Endothelial cell of umbilical vein (primary cell): Measurements from ENCODE around the gene TFAM. TPM values are rescaled to one million over a fixed set of nuclear protein-coding genes. Genes with fewer than 3 reads are reported as not detected.

Experiments used
- BruUV-seq: library from RNA; stranded (reverse); fragments of 400-500 nt; replicated peaks from 2 replicates; lab custom pipeline; 2021; lab: Mats Ljungman, UMichigan
- CTCF ChIA-PET: fragments of 300-600, 350-600 bp; sonication (Branson Sonifier 250); formaldehyde crosslinking; loops from one replicate; lab custom pipeline; 2021; ENCODE audit warnings: antibody characterized with exemption, inconsistent platforms; lab: Charles Lee
- POLR2A ChIA-PET: fragments of 300-600, 350-600 bp; sonication (Branson Sonifier 250); formaldehyde crosslinking; loops from one replicate; lab custom pipeline; 2021; ENCODE audit warnings: antibody characterized with exemption, inconsistent platforms; lab: Charles Lee
- DNase-seq: peaks from one replicate; pipeline ENCODE4 v3.0.0-alpha.2; 2011; ENCODE audit warnings: low read depth, low spot score
- FAIRE-seq: peaks from 2 replicates; lab custom pipeline; 2011; peaks lifted over from hg19 to GRCh38; lab: Jason Lieb, UNC
- H2AFZ ChIP-seq: 2 replicates; pipeline ENCODE4 v1.6.0; 2012; ENCODE audit warnings: low read depth, low read length, control low read depth, inconsistent platforms
- H3K27ac ChIP-seq: 2 replicates; pipeline ENCODE4 v1.5.1; 2011; ENCODE audit warnings: low read depth, mild to moderate bottlenecking, control low read depth, low read length, moderate library complexity; ENCODE audit not compliant: insufficient read depth
- H3K27me3 ChIP-seq, 2 experiments: 2 replicates each; pipeline versions ENCODE4 v1.6.0 to v1.6.1; 2011; ENCODE audit warnings: low read length in 2 of 2, mixed read lengths in 1 of 2; ENCODE audit not compliant: control insufficient read depth in 2 of 2, insufficient read depth in 2 of 2
- H3K36me3 ChIP-seq, 2 experiments: 2 replicates in 1 of 2; 3 replicates in 1 of 2; pipeline ENCODE4 v1.5.1; 2011; ENCODE audit warnings: low read length in 2 of 2, mild to moderate bottlenecking in 1 of 2, moderate library complexity in 1 of 2; ENCODE audit not compliant: control insufficient read depth in 2 of 2, insufficient read depth in 2 of 2; ENCODE audit errors: extremely low read depth in 1 of 2
- H3K4me1 ChIP-seq: 3 replicates; pipeline ENCODE4 v1.5.1; 2011; ENCODE audit warnings: mild to moderate bottlenecking, low read length; ENCODE audit not compliant: control insufficient read depth, insufficient read depth; ENCODE audit errors: extremely low read depth
- H3K4me2 ChIP-seq: 2 replicates; pipeline ENCODE4 v1.6.1; 2011; ENCODE audit warnings: low read length, control low read depth, mixed read lengths; ENCODE audit not compliant: insufficient read depth
- H3K4me3 ChIP-seq, 3 experiments: fragments of 200-600 bp in 1 of 3; sonication (generic), shearing (Covaris generic) in 1 of 3; replicated peaks in 1 of 3; 2 replicates each; pipeline ENCODE4 v1.5.1; 2011 to 2016; ENCODE audit warnings: control low read depth in 3 of 3, low read length in 3 of 3, mild to moderate bottlenecking in 2 of 3, inconsistent platforms in 1 of 3, low read depth in 1 of 3, moderate library complexity in 1 of 3; ENCODE audit not compliant: insufficient read depth in 1 of 3
- H3K79me2 ChIP-seq: 2 replicates; pipeline ENCODE4 v1.6.0; 2012; ENCODE audit warnings: low read length, inconsistent platforms; ENCODE audit not compliant: control insufficient read depth, insufficient read depth
- H3K9ac ChIP-seq: replicated peaks from 2 replicates; pipeline ENCODE3; 2011; ENCODE audit warnings: low read length, control low read depth; ENCODE audit not compliant: insufficient read depth; ENCODE audit errors: extremely low read depth
- H3K9me1 ChIP-seq: replicated peaks from 3 replicates; pipeline ENCODE4 v1.6.0; 2011; ENCODE audit warnings: mild to moderate bottlenecking, low read length; ENCODE audit not compliant: control insufficient read depth, insufficient read depth; ENCODE audit errors: extremely low read depth
- H3K9me3 ChIP-seq: replicated peaks from 2 replicates; pipeline ENCODE4 v1.5.1; 2012; ENCODE audit warnings: low read length, inconsistent platforms; ENCODE audit not compliant: control insufficient read depth, insufficient read depth
- H4K20me1 ChIP-seq: replicated peaks from 2 replicates; pipeline ENCODE3; 2011; ENCODE audit warnings: mild to moderate bottlenecking, low read length; ENCODE audit not compliant: control insufficient read depth, insufficient read depth; ENCODE audit errors: extremely low read depth
- EZH2 ChIP-seq: IDR thresholded peaks from 2 replicates; pipeline ENCODE4 v1.6.1; 2012; ENCODE audit warnings: borderline replicate concordance, low read depth, mild to moderate bottlenecking, moderate library complexity, low read length, inconsistent platforms; ENCODE audit not compliant: severe bottlenecking
- FOS ChIP-seq: IDR thresholded peaks from 2 replicates; pipeline ENCODE4 v1.6.1; 2011; ENCODE audit warnings: mild to moderate bottlenecking, low read length, moderate library complexity, borderline replicate concordance; ENCODE audit not compliant: insufficient read depth
- GATA2 ChIP-seq: IDR thresholded peaks from 2 replicates; pipeline ENCODE4 v1.7.0; 2011; ENCODE audit warnings: low read depth, mild to moderate bottlenecking, moderate library complexity, mixed read lengths, low read length; ENCODE audit not compliant: insufficient read length, insufficient read depth
- JUN ChIP-seq: IDR thresholded peaks from 2 replicates; pipeline ENCODE4 v1.6.1; 2011; ENCODE audit warnings: borderline replicate concordance, low read depth; ENCODE audit not compliant: insufficient read length, insufficient read depth
- MYC ChIP-seq: IDR thresholded peaks from one replicate; pipeline ENCODE4 v1.6.1; 2011; ENCODE audit warnings: mild to moderate bottlenecking, low read depth, low read length
- POLR2A ChIP-seq: IDR thresholded peaks from 2 replicates; pipeline ENCODE4 v1.6.1; 2012; ENCODE audit warnings: low read depth, mild to moderate bottlenecking, control low read depth, low read length
- POLR2AphosphoS5 ChIP-seq: IDR thresholded peaks from 2 replicates; pipeline ENCODE4 v1.6.1; 2012; ENCODE audit warnings: low read depth, mild to moderate bottlenecking, control low read depth, low read length, moderate library complexity; ENCODE audit not compliant: insufficient read depth
- dilution Hi-C: fragments of 300-500 bp; cut with MboI; formaldehyde crosslinking; loops from one replicate; pipeline ENCODE4 v1.15.0; 2019; ENCODE audit warnings: low sequenced_read_pairs; ENCODE audit not compliant: extremely low pct_ligation_motif_present
- intact Hi-C: fragments of 100-400 bp; cut with micrococcal nuclease; formaldehyde crosslinking; loops from one replicate; pipeline ENCODE4 v1.10.0; 2022
- polyA plus RNA-seq, 4 experiments: library from polyadenylated mRNA; depleted of rRNA in 3 of 4; stranded (reverse) in 3 of 4; unstranded in 1 of 4; fragments of >200 nt; gene quantifications; 2 replicates each; pipeline versions ENCODE4 v1.2.1 to v1.2.3, GENCODE V29; 2011 to 2012; ENCODE audit warnings: missing spikeins in 1 of 4
- total RNA-seq: library from RNA; stranded (reverse); gene quantifications from 2 replicates; pipeline ENCODE4 v1.2.3, GENCODE V29; 2021
- TF ChIP-seq, protein P1 (sequence below), 2 donors: IDR thresholded peaks; 1 replicate in 1 of 2; 2 replicates in 1 of 2; pipeline ENCODE4 v1.5.1; 2011; ENCODE audit warnings: low read length in 2 of 2, mild to moderate bottlenecking in 2 of 2, moderate library complexity in 2 of 2, control low read depth in 1 of 2, inconsistent platforms in 1 of 2, low read depth in 1 of 2; ENCODE audit not compliant: insufficient read depth in 1 of 2; ENCODE audit errors: extremely low read depth in 1 of 2
- TF ChIP-seq, protein P2 (sequence below): IDR thresholded peaks from 2 replicates; pipeline ENCODE4 v1.6.1; 2011; ENCODE audit not compliant: insufficient read depth, insufficient read length

TFAM gene
- total and polyA plus RNA-seq, 2 donors (not counting 3 experiments of a cell fraction or from before 2014, with no cell fraction given) = 21.3 to 45.1 TPM

DNA sequence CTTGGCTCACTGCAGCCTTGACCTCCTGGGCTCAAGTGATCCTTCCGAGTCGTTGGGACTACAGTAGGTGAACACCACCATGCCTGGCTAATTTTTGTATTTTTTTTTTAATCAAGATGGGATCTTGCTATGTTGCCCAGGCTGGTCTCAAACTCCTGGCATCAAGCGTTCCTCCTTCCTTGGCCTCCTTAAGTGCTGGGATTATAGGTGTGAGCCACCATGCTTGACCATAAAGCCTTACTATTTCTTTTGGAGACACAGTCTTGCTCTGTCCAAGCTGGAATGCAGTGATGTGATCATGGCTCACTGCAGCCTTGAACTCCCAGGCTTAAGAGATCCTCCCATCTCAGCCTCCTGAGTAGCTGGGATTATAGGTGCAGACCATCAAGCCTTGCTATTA lies 12.6 kb downstream of the TFAM start:
- Histone ChIP-seq H3K36me3 (peaks cover 0 to 9% of the 10 kb centered on the region in 2 experiments), H4K20me1 (no peaks in the 10 kb centered on the region), H3K9me1 (no peaks in the 10 kb centered on the region), H3K27ac (no peak overlapping the region), H3K79me2 (no peaks in the 10 kb centered on the region), H3K4me1 (no peaks in the 10 kb centered on the region), H2AFZ (no peak overlapping the region), H3K9ac (no peak overlapping the region), H3K9me3 (no peaks in the 10 kb centered on the region), H3K4me3 (no peak overlapping the region), H3K27me3 (no peaks in the 10 kb centered on the region), H3K4me2 (no peak overlapping the region)
- dilution Hi-C loops (no loop called here), intact Hi-C loops (no loop called here)
- CTCF ChIA-PET = interaction anchor here (2.1 kb wide), 1 partner anchor 11 kb away, joined by 5 read pairs; the partner anchor contains the start of gene TFAM
- no peak for TF ChIP-seq GATA2
- TF ChIP-seq, protein P1, sequence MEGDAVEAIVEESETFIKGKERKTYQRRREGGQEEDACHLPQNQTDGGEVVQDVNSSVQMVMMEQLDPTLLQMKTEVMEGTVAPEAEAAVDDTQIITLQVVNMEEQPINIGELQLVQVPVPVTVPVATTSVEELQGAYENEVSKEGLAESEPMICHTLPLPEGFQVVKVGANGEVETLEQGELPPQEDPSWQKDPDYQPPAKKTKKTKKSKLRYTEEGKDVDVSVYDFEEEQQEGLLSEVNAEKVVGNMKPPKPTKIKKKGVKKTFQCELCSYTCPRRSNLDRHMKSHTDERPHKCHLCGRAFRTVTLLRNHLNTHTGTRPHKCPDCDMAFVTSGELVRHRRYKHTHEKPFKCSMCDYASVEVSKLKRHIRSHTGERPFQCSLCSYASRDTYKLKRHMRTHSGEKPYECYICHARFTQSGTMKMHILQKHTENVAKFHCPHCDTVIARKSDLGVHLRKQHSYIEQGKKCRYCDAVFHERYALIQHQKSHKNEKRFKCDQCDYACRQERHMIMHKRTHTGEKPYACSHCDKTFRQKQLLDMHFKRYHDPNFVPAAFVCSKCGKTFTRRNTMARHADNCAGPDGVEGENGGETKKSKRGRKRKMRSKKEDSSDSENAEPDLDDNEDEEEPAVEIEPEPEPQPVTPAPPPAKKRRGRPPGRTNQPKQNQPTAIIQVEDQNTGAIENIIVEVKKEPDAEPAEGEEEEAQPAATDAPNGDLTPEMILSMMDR (IDR thresholded peaks at IDR 0.05; ENCODE audit: extremely low read depth in 1 of 2, insufficient read depth in 1 of 2, low read depth in 1 of 2, low read length in 2 of 2) = no peak
- no peak for TF ChIP-seq EZH2
- no peak for TF ChIP-seq MYC
- TF ChIP-seq JUN = no peak
- TF ChIP-seq POLR2AphosphoS5 = no peak
- no peak for TF ChIP-seq POLR2A
- TF ChIP-seq, protein P2, sequence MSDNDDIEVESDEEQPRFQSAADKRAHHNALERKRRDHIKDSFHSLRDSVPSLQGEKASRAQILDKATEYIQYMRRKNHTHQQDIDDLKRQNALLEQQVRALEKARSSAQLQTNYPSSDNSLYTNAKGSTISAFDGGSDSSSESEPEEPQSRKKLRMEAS = no peak
- no peak for TF ChIP-seq FOS
- FAIRE-seq (no peak), DNase-seq (no peak)
- POLR2A ChIA-PET = no interaction called here
- no TSS peak for BruUV-seq
